Uterus (tissue), 4 donors: ENCODE results near the gene EPPIN. TPM values are rescaled to one million over a fixed set of nuclear protein-coding genes. Genes with fewer than 3 reads are reported as not detected.
"Not testable (repeated sequence)": the region's sequence is repeated elsewhere in the genome, so short reads cannot be mapped to it uniquely, and the experiment has no call there.

Experiments
- DNase-seq, 2 donors: peaks; one replicate each; pipeline ENCODE4 v3.0.0-alpha.2; 2019 to 2020
- H3K27ac ChIP-seq, 2 donors: fragments of 200-600 bp; sonication (generic); 1 replicate in 1 of 2; 2 replicates in 1 of 2; pipeline ENCODE4 v1.5.1; 2016 to 2018
- H3K27me3 ChIP-seq, 2 donors: fragments of 200-600 bp; sonication (generic); one replicate each; pipeline ENCODE4 v1.5.1; 2018 to 2019; ENCODE audit warnings: control low read depth in 1 of 2
- H3K36me3 ChIP-seq, 2 donors: fragments of 200-600 bp; sonication (generic); one replicate each; pipeline ENCODE4 v1.5.1; 2019; ENCODE audit warnings: control low read depth in 1 of 2
- H3K4me1 ChIP-seq, 2 donors: fragments of 200-600 bp; sonication (generic); one replicate each; pipeline ENCODE4 v1.5.1; 2018 to 2019; ENCODE audit warnings: control low read depth in 1 of 2
- H3K4me3 ChIP-seq, 2 donors: fragments of 200-600 bp; sonication (generic); 1 replicate in 1 of 2; 2 replicates in 1 of 2; pipeline ENCODE4 v1.5.1; 2018 to 2019; ENCODE audit warnings: mild to moderate bottlenecking in 1 of 2
- H3K9me3 ChIP-seq, 2 donors: fragments of 200-600 bp; sonication (generic); one replicate each; pipeline ENCODE4 v1.5.1; 2019; ENCODE audit warnings: control low read depth in 1 of 2
- POLR2A ChIP-seq, 2 donors: fragments of 450-650 bp; IDR thresholded peaks; one replicate each; pipeline ENCODE4 v1.6.1; 2016; ENCODE audit warnings: antibody characterized with exemption in 2 of 2, mild to moderate bottlenecking in 1 of 2, moderate library complexity in 1 of 2
- intact Hi-C: fragments of 100-400 bp; cut with DNase I; formaldehyde crosslinking; loops from one replicate; pipeline ENCODE4 v1.15.1; 2023; ENCODE audit warnings: low total_unique reads
- total RNA-seq, 4 donors: library from RNA; depleted of rRNA in 3 of 4; stranded (reverse); fragments of >200 nt in 3 of 4; gene quantifications; one replicate each; pipeline versions ENCODE4 v1.1.0 to v1.2.4, GENCODE V29; 2014 to 2023
- TF ChIP-seq, protein P1 (sequence below), 4 experiments: fragments of 200-600 bp in 2 of 4; fragments of 450-650 bp in 2 of 4; sonication (generic) in 2 of 4; IDR thresholded peaks; one replicate each; pipeline ENCODE4 v1.5.1; 2016 to 2019; ENCODE audit warnings: antibody characterized with exemption in 4 of 4, mild to moderate bottlenecking in 2 of 4, moderate library complexity in 1 of 4
- donor health status: DM: yes; HTN: yes; CAD: no.

The EPPIN gene
- total RNA-seq, 4 donors from 2014 or later: 0.97 TPM; not detected in 3

DNA sequence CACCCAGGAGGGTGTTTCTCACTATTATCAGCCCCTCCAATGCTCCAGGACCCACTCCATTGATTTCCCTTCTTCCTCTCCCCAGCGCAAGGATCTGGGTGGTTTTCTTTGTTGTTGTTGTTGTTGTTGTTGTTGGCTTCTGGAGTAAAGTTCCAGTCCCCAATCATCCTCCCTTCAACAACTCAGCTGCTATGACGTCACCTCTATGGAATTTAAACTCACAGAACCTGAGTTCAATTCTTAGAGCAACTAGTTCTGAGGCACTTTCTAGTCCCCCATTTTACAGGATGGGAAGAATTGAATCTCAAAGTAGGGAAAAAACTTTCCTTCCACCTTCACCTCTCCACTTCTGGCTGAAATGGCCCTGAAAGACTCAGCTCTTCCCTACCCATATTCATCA lies 41.6 kb upstream of the EPPIN start:
- DNase-seq: no peak
- intact Hi-C loops: no loop called here
- Histone ChIP-seq H3K27me3 (no peaks in the 10 kb centered on the region), H3K4me1 (no peaks in the 10 kb centered on the region), H3K4me3 (no peak overlapping the region), H3K27ac (no peak overlapping the region), H3K36me3 (no peaks in the 10 kb centered on the region), H3K9me3 (no peaks in the 10 kb centered on the region)
- no peak for TF ChIP-seq POLR2A (IDR thresholded peaks at IDR 0.05)
- TF ChIP-seq, protein P1, sequence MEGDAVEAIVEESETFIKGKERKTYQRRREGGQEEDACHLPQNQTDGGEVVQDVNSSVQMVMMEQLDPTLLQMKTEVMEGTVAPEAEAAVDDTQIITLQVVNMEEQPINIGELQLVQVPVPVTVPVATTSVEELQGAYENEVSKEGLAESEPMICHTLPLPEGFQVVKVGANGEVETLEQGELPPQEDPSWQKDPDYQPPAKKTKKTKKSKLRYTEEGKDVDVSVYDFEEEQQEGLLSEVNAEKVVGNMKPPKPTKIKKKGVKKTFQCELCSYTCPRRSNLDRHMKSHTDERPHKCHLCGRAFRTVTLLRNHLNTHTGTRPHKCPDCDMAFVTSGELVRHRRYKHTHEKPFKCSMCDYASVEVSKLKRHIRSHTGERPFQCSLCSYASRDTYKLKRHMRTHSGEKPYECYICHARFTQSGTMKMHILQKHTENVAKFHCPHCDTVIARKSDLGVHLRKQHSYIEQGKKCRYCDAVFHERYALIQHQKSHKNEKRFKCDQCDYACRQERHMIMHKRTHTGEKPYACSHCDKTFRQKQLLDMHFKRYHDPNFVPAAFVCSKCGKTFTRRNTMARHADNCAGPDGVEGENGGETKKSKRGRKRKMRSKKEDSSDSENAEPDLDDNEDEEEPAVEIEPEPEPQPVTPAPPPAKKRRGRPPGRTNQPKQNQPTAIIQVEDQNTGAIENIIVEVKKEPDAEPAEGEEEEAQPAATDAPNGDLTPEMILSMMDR (IDR thresholded peaks at IDR 0.05): no peak

DNA sequence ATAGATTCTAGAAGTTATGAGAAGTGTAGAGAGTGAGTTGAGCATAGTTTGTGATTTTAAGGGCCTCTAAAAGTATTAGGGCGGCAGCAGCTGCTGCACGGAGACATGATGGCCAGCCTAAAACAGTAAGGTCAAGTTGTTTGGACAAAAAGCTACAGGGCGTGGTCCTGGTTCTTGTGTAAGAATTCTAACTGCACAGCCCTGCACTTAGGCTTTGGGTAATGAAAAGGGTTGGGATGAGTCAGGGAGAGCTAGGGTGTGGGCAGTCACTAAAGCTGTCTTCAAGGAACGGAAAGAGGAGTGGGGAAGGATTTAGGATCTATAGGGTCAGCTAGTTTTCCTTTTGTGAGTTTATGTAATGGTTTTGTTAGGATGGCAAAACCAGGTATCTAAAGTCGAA lies 38.8 kb upstream of the EPPIN start:
- not testable (repeated sequence) for DNase-seq

DNA sequence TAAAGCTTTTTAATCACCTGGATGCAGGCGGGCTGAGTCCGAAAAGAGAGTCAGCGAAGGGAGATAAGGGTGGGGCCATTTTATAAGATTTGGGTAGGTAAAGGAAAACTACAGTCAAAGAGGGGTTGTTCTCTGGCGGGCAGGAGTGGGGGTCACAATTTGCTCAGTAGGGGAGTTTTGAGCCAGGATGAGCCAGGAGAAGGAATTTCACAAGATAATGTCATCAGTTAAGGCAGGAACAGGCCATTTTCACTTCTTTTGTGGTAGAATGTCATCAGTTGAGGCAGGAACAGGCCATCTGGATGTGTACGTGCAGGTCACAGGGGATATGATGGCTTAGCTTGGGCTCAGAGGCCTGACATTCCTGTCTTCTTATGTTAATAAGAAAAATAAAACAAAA lies 37.1 kb upstream of the EPPIN start:
- H3K4me1 ChIP-seq: not testable (repeated sequence)

More for the DNA sequence above, 38.8 kb upstream of the EPPIN start:
- H3K27ac ChIP-seq, intact Hi-C loops, H3K27me3 ChIP-seq, H3K4me1 ChIP-seq, H3K9me3 ChIP-seq, H3K4me3 ChIP-seq, H3K36me3 ChIP-seq: not testable (repeated sequence)

DNA sequence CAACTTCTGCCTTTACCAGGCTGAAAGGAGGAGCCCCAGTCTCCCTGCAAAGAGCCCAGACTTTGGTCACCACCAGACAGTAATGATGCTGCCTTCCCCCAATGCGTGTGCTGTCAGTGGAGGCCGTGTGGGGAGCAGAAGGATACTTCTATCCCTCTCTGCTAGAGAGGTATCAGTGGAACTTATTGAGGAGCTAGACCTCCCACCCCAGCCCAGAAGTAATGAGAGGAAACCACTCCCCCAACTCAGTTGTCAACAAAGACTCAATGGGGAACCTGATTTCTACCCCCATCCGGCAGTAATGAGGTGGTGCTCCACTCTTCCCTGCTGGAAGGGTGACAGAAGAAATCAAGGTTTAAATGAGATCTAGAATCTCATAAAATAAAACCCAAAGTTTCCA lies 36.3 kb upstream of the EPPIN start:
- H3K27ac ChIP-seq: no peak overlapping the region
- no peak for DNase-seq
- no peaks in the 10 kb centered on the region for H3K36me3 ChIP-seq
- intact Hi-C loops: no loop called here
- H3K27me3 ChIP-seq: peaks cover 0 to 7% of the 10 kb centered on the region in 2 donors
- TF ChIP-seq, protein P1 (IDR thresholded peaks at IDR 0.05): no peak
- no peak for TF ChIP-seq POLR2A (IDR thresholded peaks at IDR 0.05)
- no peaks in the 10 kb centered on the region for H3K4me1 ChIP-seq
- H3K4me3 ChIP-seq: no peak overlapping the region
- H3K9me3 ChIP-seq: no peaks in the 10 kb centered on the region

More for the DNA sequence above, 37.1 kb upstream of the EPPIN start:
- intact Hi-C loops, H3K9me3 ChIP-seq, DNase-seq, H3K27ac ChIP-seq, H3K36me3 ChIP-seq, H3K27me3 ChIP-seq, H3K4me3 ChIP-seq: not testable (repeated sequence)

DNA sequence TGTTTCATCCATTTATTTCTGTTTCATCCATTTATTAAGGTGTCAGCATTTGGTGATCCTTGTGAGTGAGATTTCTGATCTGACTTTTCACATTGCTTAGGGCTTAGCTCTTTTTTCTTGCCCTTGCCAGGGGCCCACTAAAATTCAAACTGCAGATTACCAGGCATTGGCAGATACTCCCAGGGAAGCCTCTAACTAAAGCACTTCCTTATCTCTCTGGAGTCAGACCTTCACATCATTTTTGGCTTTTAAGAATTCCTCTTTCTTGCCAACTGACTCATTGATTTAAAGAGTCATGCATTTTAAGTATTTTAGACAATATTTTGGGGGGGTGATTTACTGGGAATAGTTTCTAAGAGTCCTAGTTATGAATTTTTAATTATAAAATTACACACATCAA lies 34.5 kb upstream of the EPPIN start:
- TF ChIP-seq, protein P1 (IDR thresholded peaks at IDR 0.05): no peak
- TF ChIP-seq POLR2A (IDR thresholded peaks at IDR 0.05): no peak
- H3K4me1 ChIP-seq: no peaks in the 10 kb centered on the region
- intact Hi-C loops: no loop called here

DNA sequence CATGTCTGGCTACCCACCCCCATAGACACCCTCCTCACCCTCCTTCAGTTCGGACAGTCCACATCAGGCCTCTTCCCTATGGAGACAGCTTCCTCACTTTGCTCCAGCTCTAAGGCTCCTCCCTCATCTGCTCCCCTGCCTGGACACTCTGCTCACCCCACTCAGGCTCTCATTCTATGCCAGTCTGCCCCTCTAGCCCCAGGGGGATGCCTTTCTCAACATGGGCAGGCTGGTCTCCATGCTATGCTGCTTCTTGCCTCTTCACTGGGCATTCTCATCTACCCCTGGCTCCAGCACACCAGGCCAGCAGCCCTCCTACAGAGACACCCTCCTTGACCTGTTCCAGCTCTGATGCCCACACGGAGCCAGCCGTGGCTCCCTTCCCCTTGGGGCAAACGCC lies 32.0 kb upstream of the EPPIN start, which contains the start of gene WFDC8:
Gene WFDC8, minus strand, starts transcription at position 101 of the 400 bp plus-strand sequence. Its CDS starts 37 bp downstream, at position 64.
- Histone ChIP-seq H3K4me3 (no peak within 1 kb of the TSS), H3K9me3 (no peaks in the 10 kb centered on the region), H3K27me3 (peaks cover 0 to 7% of the 10 kb centered on the region in 2 donors), H3K27ac (no peak within 1 kb of the TSS), H3K36me3 (no peaks in the 10 kb centered on the region), H3K4me1 (no peaks in the 10 kb centered on the region)
- intact Hi-C loops: no loop called here
- TF ChIP-seq, protein P1 (IDR thresholded peaks at IDR 0.05): no peak
- TF ChIP-seq POLR2A (IDR thresholded peaks at IDR 0.05): no peak
- DNase-seq: no peak

More for the DNA sequence above, 34.5 kb upstream of the EPPIN start:
- Histone ChIP-seq H3K36me3 (no peaks in the 10 kb centered on the region), H3K27ac (no peak overlapping the region), H3K9me3 (no peaks in the 10 kb centered on the region), H3K27me3 (peaks cover 0 to 7% of the 10 kb centered on the region in 2 donors), H3K4me3 (no peak overlapping the region)
- no peak for DNase-seq
